ENCODE data around the gene ZNF554.

Gene ZNF554

GRCh38 chr19:2775556-2776430 lies 43.9 kb upstream of the ZNF554 start:
- H3K4me3 ChIP-seq (ENCODE audit: insufficient read length, low read depth): no peak overlapping the region
- peaks cover 82% of the 10 kb centered on the region for H3K36me3 ChIP-seq (ENCODE audit: insufficient read depth, insufficient read length, low read length)
- H3K9ac ChIP-seq (ENCODE audit: insufficient read length, low read depth): no peak overlapping the region
- H3K27me3 ChIP-seq (ENCODE audit: insufficient read depth, insufficient read length): no peaks in the 10 kb centered on the region
- H3K9me3 ChIP-seq (ENCODE audit: insufficient read depth, low read length): no peaks in the 10 kb centered on the region
- DNase-seq (ENCODE audit: low read depth, low spot score): no peak
- no peak for TF ChIP-seq YY1 (IDR thresholded peaks at IDR 0.05; ENCODE audit: insufficient read depth, insufficient read length)
- H3K4me1 ChIP-seq (ENCODE audit: insufficient read depth, insufficient read length): peaks cover 13% of the 10 kb centered on the region

GRCh38 chr19:2777952-2778683 lies 41.5 kb upstream of the ZNF554 start:
- no peak overlapping the region for H3K4me3 ChIP-seq (ENCODE audit: insufficient read length, low read depth)
- no peaks in the 10 kb centered on the region for H3K27me3 ChIP-seq (ENCODE audit: insufficient read depth, insufficient read length)
- H3K9ac ChIP-seq (ENCODE audit: insufficient read length, low read depth): no peak overlapping the region
- peaks cover 82% of the 10 kb centered on the region for H3K36me3 ChIP-seq (ENCODE audit: insufficient read depth, insufficient read length, low read length)
- peaks cover 13% of the 10 kb centered on the region for H3K4me1 ChIP-seq (ENCODE audit: insufficient read depth, insufficient read length)
- no peaks in the 10 kb centered on the region for H3K9me3 ChIP-seq (ENCODE audit: insufficient read depth, low read length)
- TF ChIP-seq SUZ12 (IDR thresholded peaks at IDR 0.05; ENCODE audit: extremely low read depth, insufficient read depth, insufficient read length): no peak
- no peak for TF ChIP-seq YY1 (IDR thresholded peaks at IDR 0.05; ENCODE audit: insufficient read depth, insufficient read length)
- no peak for TF ChIP-seq ZNF274 (IDR thresholded peaks at IDR 0.05; ENCODE audit: low read depth, low read length)
- DNase-seq (ENCODE audit: low read depth, low spot score): no peak

GRCh38 chr19:2779121-2779740 lies 40.4 kb upstream of the ZNF554 start:
- Histone ChIP-seq H3K9me3 (ENCODE audit: insufficient read depth, low read length) (peaks cover 5% of the 10 kb centered on the region; the same call in 1 of the 2 replicates), H3K9ac (ENCODE audit: insufficient read length, low read depth) (no peak overlapping the region), H3K27me3 (ENCODE audit: insufficient read depth, insufficient read length) (no peaks in the 10 kb centered on the region), H3K4me3 (ENCODE audit: insufficient read length, low read depth) (no peak overlapping the region), H3K4me1 (ENCODE audit: insufficient read depth, insufficient read length) (peaks cover 10% of the 10 kb centered on the region), H3K36me3 (ENCODE audit: insufficient read depth, insufficient read length, low read length) (peaks cover 77% of the 10 kb centered on the region)
- no peak for TF ChIP-seq SUZ12 (IDR thresholded peaks at IDR 0.05; ENCODE audit: extremely low read depth, insufficient read depth, insufficient read length)
- no peak for TF ChIP-seq YY1 (IDR thresholded peaks at IDR 0.05; ENCODE audit: insufficient read depth, insufficient read length)
- TF ChIP-seq ZNF274 (IDR thresholded peaks at IDR 0.05; ENCODE audit: low read depth, low read length): no peak
- DNase-seq (ENCODE audit: low read depth, low spot score): no peak

GRCh38 chr19:2780284-2780683 lies 39.4 kb upstream of the ZNF554 start:
- Histone ChIP-seq H3K27me3 (ENCODE audit: insufficient read depth, insufficient read length) (no peaks in the 10 kb centered on the region), H3K4me1 (ENCODE audit: insufficient read depth, insufficient read length) (peaks cover 8% of the 10 kb centered on the region), H3K36me3 (ENCODE audit: insufficient read depth, insufficient read length, low read length) (peaks cover 67% of the 10 kb centered on the region), H3K9me3 (ENCODE audit: insufficient read depth, low read length) (peaks cover 5% of the 10 kb centered on the region; the same call in 1 of the 2 replicates), H3K9ac (ENCODE audit: insufficient read length, low read depth) (peak overlapping the region; percentile 57), H3K4me3 (ENCODE audit: insufficient read length, low read depth) (peak overlapping the region; percentile 5)
- no peak for DNase-seq (ENCODE audit: low read depth, low spot score)
- TF ChIP-seq ZNF274 (IDR thresholded peaks at IDR 0.05; ENCODE audit: low read depth, low read length) (no peak), SUZ12 (IDR thresholded peaks at IDR 0.05; ENCODE audit: extremely low read depth, insufficient read depth, insufficient read length) (no peak), YY1 (IDR thresholded peaks at IDR 0.05; ENCODE audit: insufficient read depth, insufficient read length) (no peak)

GRCh38 chr19:2782329-2782935 lies 37.2 kb upstream of the ZNF554 start:
- no peak for DNase-seq (ENCODE audit: low read depth, low spot score)
- H3K9ac ChIP-seq (ENCODE audit: insufficient read length, low read depth): peak overlapping the region; percentile 99
- H3K4me1 ChIP-seq (ENCODE audit: insufficient read depth, insufficient read length): peaks cover 7% of the 10 kb centered on the region
- H3K9me3 ChIP-seq (ENCODE audit: insufficient read depth, low read length): peaks cover 5% of the 10 kb centered on the region; the same call in 1 of the 2 replicates
- H3K36me3 ChIP-seq (ENCODE audit: insufficient read depth, insufficient read length, low read length): peaks cover 55% of the 10 kb centered on the region
- no peaks in the 10 kb centered on the region for H3K27me3 ChIP-seq (ENCODE audit: insufficient read depth, insufficient read length)
- TF ChIP-seq SUZ12 (IDR thresholded peaks at IDR 0.05; ENCODE audit: extremely low read depth, insufficient read depth, insufficient read length): no peak
- TF ChIP-seq YY1 (IDR thresholded peaks at IDR 0.05; ENCODE audit: insufficient read depth, insufficient read length): no peak
- no peak for TF ChIP-seq ZNF274 (IDR thresholded peaks at IDR 0.05; ENCODE audit: low read depth, low read length)
- peak overlapping the region; percentile 100 for H3K4me3 ChIP-seq (ENCODE audit: insufficient read length, low read depth)

- no peak for TF ChIP-seq ZNF274 (IDR thresholded peaks at IDR 0.05; ENCODE audit: low read depth, low read length)
- peak; percentile 62 for TF ChIP-seq YY1 (IDR thresholded peaks at IDR 0.05; ENCODE audit: insufficient read depth, insufficient read length)
- Histone ChIP-seq H3K27me3 (ENCODE audit: insufficient read depth, insufficient read length) (no peaks in the 10 kb centered on the region), H3K4me1 (ENCODE audit: insufficient read depth, insufficient read length) (peaks cover 11% of the 10 kb centered on the region), H3K4me3 (ENCODE audit: insufficient read length, low read depth) (peak within 1 kb of the TSS; percentile 100), H3K9ac (ENCODE audit: insufficient read length, low read depth) (peak within 1 kb of the TSS; percentile 99), H3K36me3 (ENCODE audit: insufficient read depth, insufficient read length, low read length) (peaks cover 55% of the 10 kb centered on the region), H3K9me3 (ENCODE audit: insufficient read depth, low read length) (peaks cover 5% of the 10 kb centered on the region; the same call in 1 of the 2 replicates)
- DNase-seq (ENCODE audit: low read depth, low spot score): peak; percentile 99
Measured at GRCh38 chr19:2782936-2783780, 36.5 kb upstream of the ZNF554 start, which contains the start of gene SGTA. Gene SGTA (minus strand): TSS chr19:2783273. CDS start chr19:2769068, 14,205 bp downstream.

Measured in NT2/D1 (cell line).